T-helper 1 cell (primary cell): ENCODE data around the gene FZR1.

ENCODE experiments used
- DNase-seq, 5 donors: peaks; one replicate each; pipeline ENCODE4 v3.0.0-alpha.2; 2012 to 2020

The FZR1 gene

DNA sequence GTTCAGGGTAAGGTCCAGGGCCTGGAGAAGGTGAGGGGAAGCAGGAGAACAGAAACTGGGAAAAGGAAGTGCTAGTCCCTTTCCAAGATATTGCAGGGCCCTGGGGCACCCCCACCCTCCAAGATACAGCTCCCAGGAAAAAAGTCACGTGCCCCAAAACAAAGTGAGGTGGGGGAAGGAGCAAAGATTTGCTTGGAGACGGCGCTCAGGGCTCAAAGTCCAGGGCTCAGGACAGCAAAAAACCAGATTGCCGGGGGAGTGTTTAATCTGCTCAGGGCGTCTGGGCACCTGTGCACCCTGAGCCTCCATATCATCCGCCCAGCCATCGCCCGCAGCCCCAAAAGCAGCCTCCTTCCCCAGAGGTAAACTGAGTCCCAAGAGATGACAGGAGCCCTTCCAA, 32.1 kb upstream of the FZR1 start:
- no peak for DNase-seq

DNA sequence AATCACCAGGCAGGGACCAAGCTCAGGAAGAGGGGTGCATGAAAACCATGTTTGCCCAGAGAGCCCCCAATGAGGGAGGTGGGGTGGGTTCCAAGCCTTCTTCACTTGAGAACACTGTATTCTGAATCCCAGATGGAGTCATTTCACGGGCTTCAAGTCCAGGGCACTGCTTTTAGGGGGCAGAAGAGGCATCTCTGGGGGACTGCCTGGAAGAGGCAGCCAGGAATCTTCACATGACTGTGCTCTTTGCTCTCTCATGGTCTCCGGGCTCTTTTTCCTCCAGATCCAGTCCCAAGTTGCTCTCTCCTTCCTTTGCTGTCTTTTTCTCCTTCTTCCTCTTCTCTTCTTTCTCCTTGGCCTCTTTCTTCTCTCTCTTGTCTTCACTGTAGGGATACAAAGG, 31.5 kb upstream of the FZR1 start:
- DNase-seq = no peak

DNA sequence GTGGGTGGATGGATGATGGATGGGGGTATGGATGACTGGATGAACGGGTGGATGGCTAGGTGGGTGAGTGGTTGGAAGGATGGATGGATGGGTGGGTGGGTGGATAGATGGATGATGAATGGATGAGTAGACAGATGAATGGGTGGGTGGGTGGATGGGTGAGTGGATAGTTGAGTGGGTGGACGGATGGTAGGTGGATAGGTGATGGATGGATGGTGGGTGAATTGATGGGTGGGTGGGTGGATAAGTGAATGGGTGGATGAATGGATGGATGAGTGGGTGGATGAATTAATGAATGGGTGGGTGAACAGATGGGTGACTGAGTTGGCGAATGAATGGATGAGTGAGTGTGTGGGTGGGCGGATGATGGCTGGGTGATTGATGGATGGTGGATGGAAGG, 30.7 kb upstream of the FZR1 start:
- DNase-seq = no peak

- DNase-seq = no peak
Observed at GRCh38 chr19:3476830-3477229, 29.3 kb upstream of the FZR1 start.

DNA sequence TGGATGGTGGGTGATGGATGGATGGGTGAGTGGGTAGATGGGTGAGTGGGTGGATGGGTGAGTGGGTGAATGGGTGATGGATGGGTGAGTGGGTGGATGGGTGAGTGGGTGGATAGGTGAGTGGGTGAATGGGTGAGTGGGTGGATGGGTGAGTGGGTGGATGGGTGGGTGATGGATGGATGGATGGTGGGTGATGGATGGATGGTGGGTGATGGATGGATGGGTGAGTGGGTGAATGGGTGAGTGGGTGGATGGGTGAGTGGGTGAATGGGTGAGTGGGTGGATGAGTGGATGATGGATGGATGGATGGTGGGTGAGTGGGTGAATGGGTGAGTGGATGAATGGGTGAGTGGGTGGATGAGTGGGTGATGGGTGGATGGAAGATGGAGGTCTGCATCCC, 28.6 kb upstream of the FZR1 start:
- no peak for DNase-seq

DNA sequence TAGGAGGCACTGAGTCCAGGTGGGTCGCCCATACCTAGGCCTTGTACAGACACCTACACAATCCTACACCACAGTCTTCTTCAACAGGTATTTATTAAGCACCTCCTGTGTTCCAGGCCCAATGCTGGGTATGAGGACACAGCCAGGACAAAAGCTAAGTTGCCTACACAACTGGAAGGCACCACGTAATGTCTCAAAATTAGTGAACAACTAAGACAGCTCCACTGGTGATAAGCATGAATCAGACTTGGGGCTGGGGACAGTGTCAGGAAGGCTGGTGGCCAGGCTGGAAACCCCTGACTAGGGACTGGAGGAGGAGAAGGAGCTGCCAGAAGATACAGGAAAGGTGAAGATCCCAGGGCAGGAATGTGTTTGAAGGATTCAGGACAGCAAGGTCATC, 28.2 kb upstream of the FZR1 start:
- no peak for DNase-seq

GRCh38 chr19:3478409-3479176, 27.5 kb upstream of the FZR1 start:
- DNase-seq = no peak

- peak in 4 of 5 donors; percentile 32 to 50 (median 46) for DNase-seq
Observed at GRCh38 chr19:3479177-3479833, 26.8 kb upstream of the FZR1 start.

GRCh38 chr19:3479834-3480215, 26.3 kb upstream of the FZR1 start:
- peak in 3 of 5 donors; percentile 17 to 49 (median 36) for DNase-seq

- no peak for DNase-seq
Observed at GRCh38 chr19:3480383-3481091, 25.6 kb upstream of the FZR1 start, which contains the start of gene SMIM24. Gene SMIM24, minus strand, starts transcription at chr19:3480525. Its CDS starts 62 bp downstream, at chr19:3480463.

- DNase-seq = no peak
Observed at GRCh38 chr19:3481241-3482090, 24.6 kb upstream of the FZR1 start.

GRCh38 chr19:3482507-3483225, 23.4 kb upstream of the FZR1 start:
- DNase-seq = no peak

- no peak for DNase-seq
Observed at GRCh38 chr19:3483226-3483628, 22.9 kb upstream of the FZR1 start, which contains the start of gene SMIM44. Gene SMIM44, minus strand, starts transcription at chr19:3483441. Its CDS starts 38 bp downstream, at chr19:3483403.

- DNase-seq = no peak
Observed at GRCh38 chr19:3491396-3492119, 14.6 kb upstream of the FZR1 start.

GRCh38 chr19:3492131-3492839, 13.8 kb upstream of the FZR1 start:
- no peak for DNase-seq

DNA sequence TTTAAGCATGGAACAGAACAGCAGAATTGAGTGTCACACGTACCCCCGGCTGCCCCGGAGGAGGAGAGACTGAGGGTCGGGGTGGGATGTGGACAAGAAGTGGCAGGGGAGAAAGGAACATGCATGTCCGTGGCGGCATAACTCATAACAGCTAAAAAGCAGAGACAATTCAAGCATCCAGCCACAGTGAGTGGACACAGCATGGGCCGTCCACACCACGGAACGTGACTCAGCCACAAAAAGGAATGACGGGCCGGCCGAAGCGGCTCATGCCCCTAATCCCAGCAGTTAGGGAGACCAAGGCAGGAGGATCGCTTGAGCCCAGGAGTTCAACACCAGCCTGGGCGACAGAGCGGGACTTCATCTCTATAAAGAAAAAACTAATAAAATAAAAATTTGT, 13.2 kb upstream of the FZR1 start:
- DNase-seq = no peak

DNA sequence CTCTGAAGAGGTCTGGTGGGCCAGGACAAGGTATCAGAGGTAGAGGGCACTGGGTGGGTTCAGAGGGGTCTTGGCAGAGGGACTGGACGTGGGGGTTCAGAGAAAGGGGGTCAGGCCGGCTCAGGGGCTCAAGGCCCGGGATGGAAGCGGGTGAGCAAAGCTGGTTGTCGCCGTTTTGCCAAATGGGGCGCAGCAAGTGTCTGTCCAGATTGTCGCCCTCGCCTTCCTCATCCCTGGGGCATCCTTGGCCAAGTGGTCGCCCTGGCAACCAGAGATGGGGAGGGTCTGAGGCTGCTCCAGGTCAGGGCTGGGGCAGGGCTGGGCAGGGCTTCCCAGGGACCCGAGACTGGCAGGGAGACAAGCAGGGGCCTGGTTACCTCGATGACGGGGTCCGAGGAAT, 12.5 kb upstream of the FZR1 start:
- no peak for DNase-seq

DNA sequence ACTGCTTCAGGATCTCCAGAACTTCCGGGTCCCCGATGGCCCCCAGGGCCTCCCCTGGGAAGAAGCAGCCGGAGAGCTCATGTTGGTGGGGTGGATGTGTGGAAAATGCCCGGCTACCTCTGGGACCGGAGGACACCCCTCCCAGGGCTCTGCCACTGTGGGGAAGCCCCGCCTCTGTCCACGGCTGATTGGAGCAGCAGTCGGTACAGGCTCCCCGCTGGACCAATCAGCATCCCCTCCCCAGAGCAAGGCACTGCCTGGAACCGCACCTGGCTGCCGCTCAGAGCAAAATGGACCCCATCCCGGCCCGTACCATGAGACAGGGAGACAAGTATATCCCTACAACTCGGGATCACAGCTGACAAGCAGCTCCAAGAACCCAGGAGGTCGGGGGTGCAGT, 12.1 kb upstream of the FZR1 start:
- DNase-seq = peak in 1 of 5 donors; percentile 43

- peak in 2 of 5 donors; percentile 35 to 59 for DNase-seq
Observed at GRCh38 chr19:3494559-3494958, 11.6 kb upstream of the FZR1 start.
